MM.1S (cell line): ENCODE measurements around the gene SGK1.

Experiments
- DNase-seq: peaks from one replicate; pipeline ENCODE4 v3.0.0-alpha.2; 2015
- H2AFZ ChIP-seq: fragments of 300-600 bp; sonication (generic); 2 replicates; pipeline ENCODE4 v1.6.0; 2016; ENCODE audit warnings: antibody characterized with exemption, low read length
- H3F3A ChIP-seq: fragments of 300-600 bp; sonication (generic); 2 replicates; pipeline ENCODE4 v1.6.1; 2016; ENCODE audit warnings: mild to moderate bottlenecking, antibody characterized with exemption, low read length, moderate library complexity, mixed read lengths; ENCODE audit not compliant: insufficient read depth
- H3K27ac ChIP-seq: fragments of 300-600 bp; sonication (generic); 2 replicates; pipeline ENCODE4 v1.5.1; 2016; ENCODE audit warnings: mild to moderate bottlenecking, low read length
- H3K27me3 ChIP-seq: fragments of 300-600 bp; sonication (generic); replicated peaks from 2 replicates; pipeline ENCODE4 v1.6.0; 2016; ENCODE audit warnings: low read length; ENCODE audit not compliant: insufficient read depth
- H3K36me3 ChIP-seq: fragments of 300-600 bp; sonication (generic); replicated peaks from 2 replicates; pipeline ENCODE4 v1.6.1; 2016; ENCODE audit warnings: mild to moderate bottlenecking, low read length, mixed read lengths; ENCODE audit not compliant: insufficient read depth
- H3K4me1 ChIP-seq: fragments of 300-600 bp; sonication (generic); 2 replicates; pipeline ENCODE4 v1.6.1; 2016; ENCODE audit warnings: low read length, mixed read lengths
- H3K4me2 ChIP-seq: fragments of 300-600 bp; sonication (generic); 2 replicates; pipeline ENCODE4 v1.6.0; 2016; ENCODE audit warnings: low read depth, low read length
- H3K4me3 ChIP-seq: fragments of 300-600 bp; sonication (generic); 2 replicates; pipeline ENCODE4 v1.5.1; 2016; ENCODE audit warnings: low read length, mixed read lengths
- H3K79me2 ChIP-seq: fragments of 300-600 bp; sonication (generic); 2 replicates; pipeline ENCODE4 v1.6.1; 2016; ENCODE audit warnings: mixed run types, low read length, mixed read lengths
- H3K9ac ChIP-seq: fragments of 300-600 bp; sonication (generic); 2 replicates; pipeline ENCODE4 v1.6.1; 2016; ENCODE audit warnings: low read length, mixed read lengths
- H3K9me2 ChIP-seq: fragments of 300-600 bp; sonication (generic); replicated peaks from 2 replicates; pipeline ENCODE4 v1.6.1; 2016; ENCODE audit warnings: mild to moderate bottlenecking, low read length, mixed read lengths; ENCODE audit not compliant: insufficient read depth
- H3K9me3 ChIP-seq: fragments of 300-600 bp; sonication (generic); replicated peaks from 2 replicates; pipeline ENCODE4 v1.6.1; 2016; ENCODE audit warnings: mild to moderate bottlenecking, low read length, mixed read lengths; ENCODE audit not compliant: insufficient read depth
- H4K20me1 ChIP-seq: fragments of 300-600 bp; sonication (generic); 2 replicates; pipeline ENCODE4 v1.6.1; 2016; ENCODE audit warnings: mild to moderate bottlenecking, low read length, moderate library complexity, mixed read lengths; ENCODE audit not compliant: insufficient read depth
- CTCF ChIP-seq: fragments of 300-600 bp; sonication (generic); IDR thresholded peaks from 2 replicates; pipeline ENCODE4 v1.5.1; 2016; ENCODE audit warnings: antibody characterized with exemption, low read length, mixed read lengths
- EZH2 ChIP-seq: fragments of 300-600 bp; sonication (generic); optimal IDR thresholded peaks from 2 replicates; pipeline ENCODE3; 2017; ENCODE audit warnings: low read depth, mild to moderate bottlenecking, antibody characterized with exemption, low read length, mixed read lengths
- EZH2phosphoT487 ChIP-seq: fragments of 300-600 bp; sonication (generic); IDR thresholded peaks from 2 replicates; pipeline ENCODE4 v1.6.1; 2018; ENCODE audit warnings: antibody characterized with exemption, low read length

The SGK1 gene

GRCh38 chr6:134356405-134356804 lies 38.5 kb upstream of the SGK1 start:
- Histone ChIP-seq H3K27me3 (no peaks in the 10 kb centered on the region), H3K4me3 (no peak overlapping the region), H2AFZ (no peak overlapping the region), H3F3A (no peaks in the 10 kb centered on the region), H3K79me2 (no peaks in the 10 kb centered on the region), H3K36me3 (no peaks in the 10 kb centered on the region), H3K9me2 (no peaks in the 10 kb centered on the region), H3K4me1 (peaks cover 15% of the 10 kb centered on the region), H3K4me2 (no peak overlapping the region), H3K9ac (no peak overlapping the region), H3K27ac (no peak overlapping the region), H3K9me3 (no peaks in the 10 kb centered on the region), H4K20me1 (no peaks in the 10 kb centered on the region)
- TF ChIP-seq EZH2 (no peak), CTCF (no peak), EZH2phosphoT487 (no peak)
- no peak for DNase-seq

- no peaks in the 10 kb centered on the region for H3K79me2 ChIP-seq
- H3F3A ChIP-seq = no peaks in the 10 kb centered on the region
- no peak overlapping the region for H3K27ac ChIP-seq
- no peaks in the 10 kb centered on the region for H3K9me3 ChIP-seq
- 0 out of 2 replicates have a peak overlapping the region, but pooled peaks have one; percentile 33 for H3K4me2 ChIP-seq
- no peak overlapping the region for H3K4me3 ChIP-seq
- TF ChIP-seq EZH2phosphoT487 (no peak), CTCF (no peak), EZH2 (no peak)
- peaks cover 17% of the 10 kb centered on the region for H3K4me1 ChIP-seq
- H3K9ac ChIP-seq = no peak overlapping the region
- no peaks in the 10 kb centered on the region for H3K9me2 ChIP-seq
- no peak for DNase-seq
- H2AFZ ChIP-seq = no peak overlapping the region
- H3K27me3 ChIP-seq = no peaks in the 10 kb centered on the region
- H3K36me3 ChIP-seq = no peaks in the 10 kb centered on the region
- H4K20me1 ChIP-seq = no peaks in the 10 kb centered on the region
Observed at GRCh38 chr6:134352786-134353480, 35.0 kb upstream of the SGK1 start.

GRCh38 chr6:134351615-134352474 lies 33.9 kb upstream of the SGK1 start:
- no peaks in the 10 kb centered on the region for H3K27me3 ChIP-seq
- peak overlapping the region; percentile 20 for H2AFZ ChIP-seq
- no peaks in the 10 kb centered on the region for H3K9me2 ChIP-seq
- no peak overlapping the region for H3K4me3 ChIP-seq
- peak; percentile 12 for DNase-seq
- H3K9ac ChIP-seq = no peak overlapping the region
- TF ChIP-seq EZH2phosphoT487 = no peak
- no peak for TF ChIP-seq CTCF
- no peak for TF ChIP-seq EZH2
- no peaks in the 10 kb centered on the region for H3F3A ChIP-seq
- H3K36me3 ChIP-seq = no peaks in the 10 kb centered on the region
- H4K20me1 ChIP-seq = no peaks in the 10 kb centered on the region
- H3K4me1 ChIP-seq = peaks cover 17% of the 10 kb centered on the region
- H3K79me2 ChIP-seq = no peaks in the 10 kb centered on the region
- H3K27ac ChIP-seq = no peak overlapping the region; the same call in 1 of the 2 replicates
- no peaks in the 10 kb centered on the region for H3K9me3 ChIP-seq
- peak overlapping the region; percentile 33; the same call in 1 of the 2 replicates for H3K4me2 ChIP-seq
